Activated CD4-positive, alpha-beta memory T cell treated with anti-CD3 and anti-CD28 coated beads for 36 hours (primary cell): ENCODE measurements around the gene CPT1B. TPM values are rescaled to one million over a fixed set of nuclear protein-coding genes. Genes with fewer than 3 reads are reported as not detected.
"Not testable (repeated sequence)": the region's sequence is repeated elsewhere in the genome, so short reads cannot be mapped to it uniquely, and the experiment has no call there.

Experiments
- CTCF ChIA-PET: fragments of 350-600 bp; sonication (Branson Sonifier 250); formaldehyde crosslinking; loops from one replicate; lab custom pipeline; 2021; ENCODE audit warnings: antibody characterized with exemption, inconsistent platforms; lab: Charles Lee
- POLR2A ChIA-PET: fragments of 350-600 bp; sonication (Branson Sonifier 250); formaldehyde crosslinking; loops from one replicate; lab custom pipeline; 2021; ENCODE audit warnings: antibody characterized with exemption; lab: Charles Lee
- DNase-seq: peaks from one replicate; pipeline ENCODE4 v3.0.0-alpha.2; 2020
- H3K27ac Mint-ChIP-seq: one replicate; pipeline ENCODE4 v1.8.0; 2021; ENCODE audit warnings: mixed read lengths
- H3K27me3 Mint-ChIP-seq: one replicate; pipeline ENCODE4 v1.8.0; 2021; ENCODE audit warnings: mixed read lengths
- H3K36me3 Mint-ChIP-seq: one replicate; pipeline ENCODE4 v1.8.0; 2021; ENCODE audit warnings: mixed read lengths
- H3K4me1 Mint-ChIP-seq: one replicate; pipeline ENCODE4 v1.8.0; 2021; ENCODE audit warnings: low read depth, mixed read lengths
- H3K4me3 Mint-ChIP-seq: one replicate; pipeline ENCODE4 v1.8.0; 2021; ENCODE audit warnings: mild to moderate bottlenecking, mixed read lengths
- H3K9me3 Mint-ChIP-seq: one replicate; pipeline ENCODE4 v1.8.0; 2021; ENCODE audit warnings: mixed read lengths
- intact Hi-C: fragments of 100-400 bp; cut with micrococcal nuclease; formaldehyde crosslinking; loops from one replicate; pipeline ENCODE4 v1.15.1; 2023
- total RNA-seq, 2 experiments: library from RNA; stranded (reverse); gene quantifications; one replicate each; pipeline ENCODE4 v1.2.3, GENCODE V29; 2021

CPT1B gene
- total RNA-seq, 2 experiments from 2014 or later, result 33.3 to 36.9 TPM

GRCh38 chr22:50620593-50621355 lies 42.5 kb upstream of the CPT1B start:
- Mint-ChIP-seq H3K4me1 (peaks cover 37% of the 10 kb centered on the region), H3K4me3 (peak overlapping the region; percentile 75), H3K27me3 (no peaks in the 10 kb centered on the region), H3K27ac (peak overlapping the region; percentile 97), H3K36me3 (no peaks in the 10 kb centered on the region), H3K9me3 (no peaks in the 10 kb centered on the region)
- ChIA-PET POLR2A (interaction anchor here (0.6 to 2.8 kb wide), 17 partner anchors 15 to 377 kb away, joined by 3 to 49 read pairs (median 6); partner anchors contain the start of genes CHKB, HDAC10, LMF2 and NCAPH2), CTCF (interaction anchor here (0.6 to 5.5 kb wide), 49 partner anchors 8 to 749 kb away, joined by 3 to 102 read pairs (median 4); partner anchors contain the start of genes CHKB, HDAC10, KLHDC7B and LMF2)
- DNase-seq, result peak; percentile 85
- intact Hi-C loops, result loop anchor here (1.0 to 5.0 kb wide), 10 partner anchors 38 to 376 kb away; partner anchors contain the start of genes CHKB, LMF2, MAPK11 and PPP6R2

GRCh38 chr22:50614296-50614695 lies 36.1 kb upstream of the CPT1B start:
- H3K4me1 Mint-ChIP-seq, DNase-seq, POLR2A ChIA-PET, H3K36me3 Mint-ChIP-seq, H3K4me3 Mint-ChIP-seq, H3K9me3 Mint-ChIP-seq, H3K27ac Mint-ChIP-seq: not testable (repeated sequence)
- intact Hi-C loops, result loop anchor here (10.0 kb wide), 1 partner anchor 49 kb away; the partner anchor contains the start of gene SYCE3
- H3K27me3 Mint-ChIP-seq, result peaks cover 15% of the 10 kb centered on the region
- CTCF ChIA-PET, result interaction anchor here (1.0 kb wide), 1 partner anchor 117 kb away, joined by 4 read pairs; no protein-coding TSS in a partner anchor

- Mint-ChIP-seq H3K27ac (no peak overlapping the region), H3K4me3 (no peak overlapping the region), H3K4me1 (peaks cover 5% of the 10 kb centered on the region), H3K9me3 (no peaks in the 10 kb centered on the region), H3K27me3 (peaks cover 16% of the 10 kb centered on the region), H3K36me3 (no peaks in the 10 kb centered on the region)
- ChIA-PET CTCF (interaction anchor here (1.8 kb wide), 1 partner anchor 8 kb away, joined by 7 read pairs; no protein-coding TSS in a partner anchor), POLR2A (no interaction called here)
- DNase-seq, result no peak
- intact Hi-C loops, result loop anchor here (10.0 kb wide), 1 partner anchor 49 kb away; the partner anchor contains the start of gene SYCE3
Observed at GRCh38 chr22:50613291-50613981, 35.2 kb upstream of the CPT1B start.

- H3K4me3 Mint-ChIP-seq, result no peak overlapping the region
- ChIA-PET POLR2A (no interaction called here), CTCF (interaction anchor here (0.7 to 1.8 kb wide), 3 partner anchors 9 to 87 kb away, joined by 3 to 7 read pairs (median 3); partner anchors contain the start of gene SCO2)
- DNase-seq, result peak; percentile 27
- H3K36me3 Mint-ChIP-seq, result no peaks in the 10 kb centered on the region
- H3K27me3 Mint-ChIP-seq, result peaks cover 20% of the 10 kb centered on the region
- H3K4me1 Mint-ChIP-seq, result peaks cover 3% of the 10 kb centered on the region
- H3K27ac Mint-ChIP-seq, result no peak overlapping the region
- no peaks in the 10 kb centered on the region for H3K9me3 Mint-ChIP-seq
- intact Hi-C loops, result loop anchor here (10.0 kb wide), 1 partner anchor 48 kb away; the partner anchor contains the start of gene SYCE3
Observed at GRCh38 chr22:50612528-50613221, 34.4 kb upstream of the CPT1B start.

GRCh38 chr22:50612168-50612527 lies 33.9 kb upstream of the CPT1B start:
- intact Hi-C loops, result loop anchor here (10.0 kb wide), 1 partner anchor 47 kb away; the partner anchor contains the start of gene SYCE3
- POLR2A ChIA-PET, result no interaction called here
- H3K9me3 Mint-ChIP-seq, result no peaks in the 10 kb centered on the region
- H3K36me3 Mint-ChIP-seq, result no peaks in the 10 kb centered on the region
- peaks cover 3% of the 10 kb centered on the region for H3K4me1 Mint-ChIP-seq
- CTCF ChIA-PET, result interaction anchor here (0.9 to 1.8 kb wide), 3 partner anchors 9 to 212 kb away, joined by 3 to 7 read pairs (median 3); partner anchors contain the start of gene SCO2
- H3K27ac Mint-ChIP-seq, result no peak overlapping the region
- DNase-seq, result no peak
- H3K4me3 Mint-ChIP-seq, result no peak overlapping the region
- peaks cover 25% of the 10 kb centered on the region for H3K27me3 Mint-ChIP-seq

- no peak overlapping the region for H3K27ac Mint-ChIP-seq
- CTCF ChIA-PET, result interaction anchor here (0.9 to 1.8 kb wide), 3 partner anchors 10 to 212 kb away, joined by 3 to 7 read pairs (median 3); partner anchors contain the start of gene SCO2
- peaks cover 29% of the 10 kb centered on the region for H3K27me3 Mint-ChIP-seq
- intact Hi-C loops, result loop anchor here (10.0 kb wide), 1 partner anchor 47 kb away; the partner anchor contains the start of gene SYCE3
- peaks cover 3% of the 10 kb centered on the region for H3K4me1 Mint-ChIP-seq
- H3K9me3 Mint-ChIP-seq, result no peaks in the 10 kb centered on the region
- no peaks in the 10 kb centered on the region for H3K36me3 Mint-ChIP-seq
- POLR2A ChIA-PET, result no interaction called here
- no peak overlapping the region for H3K4me3 Mint-ChIP-seq
- DNase-seq, result no peak
Observed at GRCh38 chr22:50611341-50612060, 33.3 kb upstream of the CPT1B start.

- H3K27me3 Mint-ChIP-seq, result peaks cover 37% of the 10 kb centered on the region
- CTCF ChIA-PET, result interaction anchor here (0.9 kb wide), 1 partner anchor 10 kb away, joined by 3 read pairs; no protein-coding TSS in a partner anchor
- H3K4me1 Mint-ChIP-seq, result peaks cover 3% of the 10 kb centered on the region
- POLR2A ChIA-PET, result no interaction called here
- no peak overlapping the region for H3K27ac Mint-ChIP-seq
- H3K9me3 Mint-ChIP-seq, result no peaks in the 10 kb centered on the region
- intact Hi-C loops, result loop anchor here (10.0 kb wide), 1 partner anchor 46 kb away; the partner anchor contains the start of gene SYCE3
- H3K4me3 Mint-ChIP-seq, result no peak overlapping the region
- no peak for DNase-seq
- H3K36me3 Mint-ChIP-seq, result no peaks in the 10 kb centered on the region
Observed at GRCh38 chr22:50610581-50610980, 32.4 kb upstream of the CPT1B start.

- Mint-ChIP-seq H3K4me3 (no peak overlapping the region), H3K27me3 (peaks cover 37% of the 10 kb centered on the region)
- CTCF ChIA-PET, result interaction anchor here (0.9 kb wide), 1 partner anchor 11 kb away, joined by 3 read pairs; no protein-coding TSS in a partner anchor
Observed at GRCh38 chr22:50610041-50610451, 31.8 kb upstream of the CPT1B start.

GRCh38 chr22:50609599-50609998 lies 31.4 kb upstream of the CPT1B start:
- intact Hi-C loops, result no loop called here
- H3K27ac Mint-ChIP-seq, result no peak overlapping the region
- H3K9me3 Mint-ChIP-seq, result no peaks in the 10 kb centered on the region
- peaks cover 3% of the 10 kb centered on the region for H3K4me1 Mint-ChIP-seq
- no peak for DNase-seq
- CTCF ChIA-PET, result interaction anchor here (0.6 to 1.1 kb wide), 2 partner anchors 10 to 11 kb away, joined by 3 to 4 read pairs; no protein-coding TSS in a partner anchor
- POLR2A ChIA-PET, result no interaction called here
- no peak overlapping the region for H3K4me3 Mint-ChIP-seq
- H3K27me3 Mint-ChIP-seq, result peaks cover 37% of the 10 kb centered on the region
- H3K36me3 Mint-ChIP-seq, result no peaks in the 10 kb centered on the region

More at GRCh38 chr22:50610041-50610451, 31.8 kb upstream of the CPT1B start:
- no peaks in the 10 kb centered on the region for H3K36me3 Mint-ChIP-seq
- POLR2A ChIA-PET, result no interaction called here
- intact Hi-C loops, result loop anchor here (10.0 kb wide), 1 partner anchor 45 kb away; the partner anchor contains the start of gene SYCE3
- no peak for DNase-seq
- no peaks in the 10 kb centered on the region for H3K9me3 Mint-ChIP-seq
- peaks cover 3% of the 10 kb centered on the region for H3K4me1 Mint-ChIP-seq
- no peak overlapping the region for H3K27ac Mint-ChIP-seq

- intact Hi-C loops, result no loop called here
- ChIA-PET CTCF (interaction anchor here (0.5 to 1.1 kb wide), 3 partner anchors 11 to 219 kb away, joined by 3 to 4 read pairs (median 3); no protein-coding TSS in a partner anchor), POLR2A (no interaction called here)
- H3K27me3 Mint-ChIP-seq, result peaks cover 37% of the 10 kb centered on the region
- no peak for DNase-seq
- no peaks in the 10 kb centered on the region for H3K36me3 Mint-ChIP-seq
- H3K4me3 Mint-ChIP-seq, result no peak overlapping the region
- H3K9me3 Mint-ChIP-seq, result no peaks in the 10 kb centered on the region
- peaks cover 3% of the 10 kb centered on the region for H3K4me1 Mint-ChIP-seq
- no peak overlapping the region for H3K27ac Mint-ChIP-seq
Observed at GRCh38 chr22:50608996-50609395, 30.8 kb upstream of the CPT1B start.
